ENCODE data around the gene KLC1.

- TF ChIP-seq, protein P1, sequence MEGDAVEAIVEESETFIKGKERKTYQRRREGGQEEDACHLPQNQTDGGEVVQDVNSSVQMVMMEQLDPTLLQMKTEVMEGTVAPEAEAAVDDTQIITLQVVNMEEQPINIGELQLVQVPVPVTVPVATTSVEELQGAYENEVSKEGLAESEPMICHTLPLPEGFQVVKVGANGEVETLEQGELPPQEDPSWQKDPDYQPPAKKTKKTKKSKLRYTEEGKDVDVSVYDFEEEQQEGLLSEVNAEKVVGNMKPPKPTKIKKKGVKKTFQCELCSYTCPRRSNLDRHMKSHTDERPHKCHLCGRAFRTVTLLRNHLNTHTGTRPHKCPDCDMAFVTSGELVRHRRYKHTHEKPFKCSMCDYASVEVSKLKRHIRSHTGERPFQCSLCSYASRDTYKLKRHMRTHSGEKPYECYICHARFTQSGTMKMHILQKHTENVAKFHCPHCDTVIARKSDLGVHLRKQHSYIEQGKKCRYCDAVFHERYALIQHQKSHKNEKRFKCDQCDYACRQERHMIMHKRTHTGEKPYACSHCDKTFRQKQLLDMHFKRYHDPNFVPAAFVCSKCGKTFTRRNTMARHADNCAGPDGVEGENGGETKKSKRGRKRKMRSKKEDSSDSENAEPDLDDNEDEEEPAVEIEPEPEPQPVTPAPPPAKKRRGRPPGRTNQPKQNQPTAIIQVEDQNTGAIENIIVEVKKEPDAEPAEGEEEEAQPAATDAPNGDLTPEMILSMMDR (conservative IDR thresholded peaks at IDR 0.05; ENCODE audit: low read depth, low read length): no peak
- TF ChIP-seq EZH2phosphoT487 (IDR thresholded peaks at IDR 0.05; ENCODE audit: borderline replicate concordance, low read length) (no peak), EZH2 (IDR thresholded peaks at IDR 0.05; ENCODE audit: low read length, unreplicated experiment) (no peak)
Observed at GRCh38 chr14:103718572-103718971, 89.6 kb downstream of the KLC1 start.

Data from PC-3 (cell line).